Kidney (tissue), 14 donors: Measurements from ENCODE around the gene CNIH2. TPM values are rescaled to one million over a fixed set of nuclear protein-coding genes. Genes with fewer than 3 reads are reported as not detected.

Experiments
- DNase-seq, 5 donors: peaks; one replicate each; pipeline ENCODE4 v3.0.0-alpha.2; 2013 to 2020
- FAIRE-seq: peaks from 2 replicates; lab custom pipeline; 2012; peaks lifted over from hg19 to GRCh38; lab: Jason Lieb, UNC
- H3K27ac ChIP-seq, 2 donors: one replicate each; pipeline ENCODE4 v1.7.0; 2013; ENCODE audit warnings: low read depth in 2 of 2, low read length in 2 of 2, inconsistent platforms in 1 of 2
- H3K27me3 ChIP-seq: one replicate; pipeline ENCODE4 v1.7.1; 2013; ENCODE audit warnings: low read length, inconsistent platforms; ENCODE audit not compliant: control insufficient read depth, insufficient read depth
- H3K36me3 ChIP-seq, 3 donors: one replicate each; pipeline versions ENCODE4 v1.7.0 to v1.7.1; 2013; ENCODE audit warnings: low read length in 3 of 3, control low read depth in 1 of 3, inconsistent platforms in 1 of 3; ENCODE audit not compliant: insufficient read depth in 3 of 3, control insufficient read depth in 2 of 3
- H3K4me1 ChIP-seq, 3 donors: one replicate each; pipeline versions ENCODE4 v1.7.0 to v1.7.1; 2013; ENCODE audit warnings: low read length in 3 of 3, inconsistent platforms in 1 of 3, low read depth in 1 of 3; ENCODE audit not compliant: control insufficient read depth in 2 of 3, insufficient read depth in 2 of 3
- H3K4me3 ChIP-seq, 3 donors: one replicate each; pipeline versions ENCODE4 v1.7.0 to v1.8.1; 2013; ENCODE audit warnings: low read length in 3 of 3, control low read depth in 1 of 3, inconsistent platforms in 1 of 3
- H3K9ac ChIP-seq, 3 donors: one replicate each; pipeline versions ENCODE4 v1.7.0 to v1.7.1; 2013; ENCODE audit warnings: low read length in 3 of 3, control low read depth in 1 of 3, inconsistent platforms in 1 of 3
- H3K9me3 ChIP-seq, 3 donors: one replicate each; pipeline versions ENCODE4 v1.7.0 to v1.7.1; 2013; ENCODE audit warnings: low read length in 3 of 3, control low read depth in 1 of 3, inconsistent platforms in 1 of 3; ENCODE audit not compliant: control insufficient read depth in 2 of 3, insufficient read depth in 1 of 3
- CTCF ChIP-seq: IDR thresholded peaks from 3 replicates; pipeline ENCODE4 v1.5.1; 2012; ENCODE audit warnings: mild to moderate bottlenecking, moderate library complexity, borderline replicate concordance; ENCODE audit not compliant: insufficient read depth; ENCODE audit errors: extremely low read depth
- intact Hi-C: fragments of 100-400 bp; cut with DNase I; formaldehyde crosslinking; loops from one replicate; pipeline ENCODE4 v1.11.1; 2022
- polyA plus RNA-seq: library from polyadenylated mRNA; stranded (reverse); fragments of 350-450 nt; fragmentation: Illumina TruSeq; extraction: RNeasy Lipid Tissue Mini Kit (QIAGEN cat#74804); gene quantifications from one replicate; pipeline ENCODE4 v1.2.3, GENCODE V29; 2014; ENCODE audit warnings: low read depth, low replicate concordance; ENCODE audit not compliant: insufficient read depth
- total RNA-seq: library from RNA; stranded (reverse); fragmentation: NEBNext Ultra II Directional; extraction: Animal tissue kit (Norgen Biotek cat#: 25700); gene quantifications from one replicate; pipeline ENCODE4 v1.2.1, GENCODE V29; 2021
- donor health status: control.
- donor health status: control.
- donor health status: control.
- donor health status: control.
- donor health status: control.
- donor health status: DM: yes; HTN: yes; CAD: no.
- donor health status: Normal renal cell carcinoma (clear cell type).

Gene CNIH2
- total and polyA plus RNA-seq, 2 donors from 2014 or later = 0.63 TPM; not detected in 1

DNA sequence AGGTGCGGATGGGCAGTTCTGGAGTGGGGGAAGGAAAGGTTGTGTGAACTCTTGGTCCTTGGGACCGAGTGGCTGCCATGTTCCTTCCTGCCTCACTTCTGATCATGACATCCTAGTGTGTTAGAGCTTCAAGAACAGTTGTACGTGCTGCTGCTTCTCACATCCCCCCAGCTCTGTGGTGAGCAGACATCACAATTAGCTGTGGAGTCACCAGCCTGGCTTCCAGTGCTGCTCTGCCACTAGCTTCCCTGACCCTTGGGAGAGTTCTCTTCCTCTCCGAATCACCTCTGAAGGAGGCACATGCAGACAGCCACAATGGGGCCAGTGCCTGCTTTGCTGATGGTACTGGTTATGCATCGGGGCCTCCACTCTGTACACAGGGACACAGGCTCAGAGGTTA, 15.8 kb upstream of the CNIH2 start:
- no peak overlapping the region for H3K4me3 ChIP-seq
- no peak overlapping the region for H3K9ac ChIP-seq

GRCh38 chr11:66262696-66263095, 15.3 kb upstream of the CNIH2 start:
- intact Hi-C loops = no loop called here

More for the DNA sequence above, 15.8 kb upstream of the CNIH2 start:
- H3K36me3 ChIP-seq = peaks cover 2 to 7% (median 4%) of the 10 kb centered on the region in 3 donors
- no peak for TF ChIP-seq CTCF
- H3K27ac ChIP-seq = no peak overlapping the region
- peaks cover 0 to 12% (median 4%) of the 10 kb centered on the region in 3 donors for H3K4me1 ChIP-seq
- H3K9me3 ChIP-seq = no peaks in the 10 kb centered on the region
- H3K27me3 ChIP-seq = no peaks in the 10 kb centered on the region
- intact Hi-C loops = no loop called here
- DNase-seq (no peak), FAIRE-seq (no peak)

DNA sequence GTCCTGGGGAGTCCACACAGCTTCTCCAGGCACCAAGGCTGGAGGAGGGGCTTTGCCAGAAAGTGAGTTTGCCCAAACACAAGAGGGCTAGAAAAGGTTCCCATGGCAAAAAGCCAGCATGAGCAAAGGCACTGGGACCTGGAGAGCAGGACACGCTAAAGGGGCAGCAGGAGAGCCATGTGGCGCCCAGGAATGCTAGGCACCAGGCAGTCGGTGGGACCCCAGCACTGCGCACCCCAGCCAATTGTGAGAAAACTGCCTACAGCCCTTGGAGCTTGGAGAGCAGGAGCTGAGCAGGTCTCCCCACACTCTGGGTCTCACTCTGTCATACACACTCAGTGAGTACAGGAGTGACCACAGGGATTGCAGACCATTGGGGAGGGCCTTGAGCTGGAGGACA, 14.7 kb upstream of the CNIH2 start:
- no peak for TF ChIP-seq CTCF
- intact Hi-C loops = no loop called here
- DNase-seq = no peak

More at GRCh38 chr11:66262696-66263095, 15.3 kb upstream of the CNIH2 start:
- no peaks in the 10 kb centered on the region for H3K9me3 ChIP-seq
- FAIRE-seq (no peak), DNase-seq (no peak)
- H3K4me1 ChIP-seq = peaks cover 0 to 11% (median 4%) of the 10 kb centered on the region in 3 donors
- H3K27me3 ChIP-seq = no peaks in the 10 kb centered on the region
- H3K9ac ChIP-seq = no peak overlapping the region
- no peak overlapping the region for H3K4me3 ChIP-seq
- no peak for TF ChIP-seq CTCF
- H3K36me3 ChIP-seq = peaks cover 2 to 7% (median 4%) of the 10 kb centered on the region in 3 donors
- no peak overlapping the region for H3K27ac ChIP-seq

DNA sequence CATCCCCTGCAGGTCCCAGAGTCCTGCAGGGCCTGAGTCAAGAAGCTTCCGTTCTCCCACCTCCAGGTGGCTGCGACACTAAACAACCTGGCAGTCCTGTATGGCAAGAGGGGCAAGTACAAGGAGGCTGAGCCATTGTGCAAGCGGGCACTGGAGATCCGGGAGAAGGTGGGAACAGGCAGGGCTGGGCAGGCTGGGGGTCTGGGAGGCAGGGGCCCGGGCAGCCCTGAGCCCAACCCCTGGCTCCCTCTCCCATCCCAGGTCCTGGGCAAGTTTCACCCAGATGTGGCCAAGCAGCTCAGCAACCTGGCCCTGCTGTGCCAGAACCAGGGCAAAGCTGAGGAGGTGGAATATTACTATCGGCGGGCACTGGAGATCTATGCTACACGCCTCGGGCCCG, 14.2 kb upstream of the CNIH2 start:
- FAIRE-seq = no peak
- intact Hi-C loops = no loop called here
- H3K4me1 ChIP-seq = peaks cover 0 to 6% (median 0%) of the 10 kb centered on the region in 3 donors
- no peak overlapping the region for H3K4me3 ChIP-seq
- H3K36me3 ChIP-seq = peaks cover 2 to 7% (median 4%) of the 10 kb centered on the region in 3 donors
- no peak for TF ChIP-seq CTCF
- no peak for DNase-seq
- H3K27me3 ChIP-seq = no peaks in the 10 kb centered on the region
- H3K9me3 ChIP-seq = no peaks in the 10 kb centered on the region
- H3K9ac ChIP-seq = no peak overlapping the region
- no peak overlapping the region for H3K27ac ChIP-seq

More for the DNA sequence above, 14.7 kb upstream of the CNIH2 start:
- peaks cover 0 to 11% (median 4%) of the 10 kb centered on the region in 3 donors for H3K4me1 ChIP-seq
- H3K9me3 ChIP-seq = no peaks in the 10 kb centered on the region
- H3K36me3 ChIP-seq = peaks cover 2 to 7% (median 4%) of the 10 kb centered on the region in 3 donors
- H3K4me3 ChIP-seq = no peak overlapping the region
- H3K27ac ChIP-seq = no peak overlapping the region
- H3K27me3 ChIP-seq = no peaks in the 10 kb centered on the region
- no peak overlapping the region for H3K9ac ChIP-seq
- no peak for FAIRE-seq
